ENCODE measurements around the gene KLC4.

The KLC4 gene

GRCh38 chr6:43120944-43121913, 61.8 kb downstream of the KLC4 start:
- no peak for DNase-seq (ENCODE audit: low read depth in 2 of 2, low spot score in 1 of 2)

GRCh38 chr6:43122146-43122545, 62.7 kb downstream of the KLC4 start:
- no peak for DNase-seq (ENCODE audit: low read depth in 2 of 2, low spot score in 1 of 2)

GRCh38 chr6:43123461-43124314, 64.3 kb downstream of the KLC4 start:
- no peak for DNase-seq (ENCODE audit: low read depth in 2 of 2, low spot score in 1 of 2)

GRCh38 chr6:43124481-43124880, 65.0 kb downstream of the KLC4 start:
- DNase-seq (ENCODE audit: low read depth in 2 of 2, low spot score in 1 of 2): no peak
